Gastrocnemius medialis (tissue), 4 donors: ENCODE measurements around the gene LETMD1.

Source experiments
- POLR2A ChIP-seq, 2 donors: fragments of 450-650 bp; IDR thresholded peaks; one replicate each; pipeline ENCODE4 v1.6.1; 2017; ENCODE audit warnings: antibody characterized with exemption in 2 of 2, mild to moderate bottlenecking in 2 of 2, moderate library complexity in 2 of 2
- TF ChIP-seq, protein P1 (sequence below), 5 experiments: fragments of 450-650 bp in 3 of 5; fragments of 200-600 bp in 2 of 5; sonication (generic) in 2 of 5; IDR thresholded peaks in 4 of 5; conservative IDR thresholded peaks in 1 of 5; 1 replicate in 4 of 5; 2 replicates in 1 of 5; pipeline ENCODE4 v1.5.1; 2016 to 2019; ENCODE audit warnings: antibody characterized with exemption in 5 of 5, mild to moderate bottlenecking in 3 of 5, moderate library complexity in 3 of 5

DNA sequence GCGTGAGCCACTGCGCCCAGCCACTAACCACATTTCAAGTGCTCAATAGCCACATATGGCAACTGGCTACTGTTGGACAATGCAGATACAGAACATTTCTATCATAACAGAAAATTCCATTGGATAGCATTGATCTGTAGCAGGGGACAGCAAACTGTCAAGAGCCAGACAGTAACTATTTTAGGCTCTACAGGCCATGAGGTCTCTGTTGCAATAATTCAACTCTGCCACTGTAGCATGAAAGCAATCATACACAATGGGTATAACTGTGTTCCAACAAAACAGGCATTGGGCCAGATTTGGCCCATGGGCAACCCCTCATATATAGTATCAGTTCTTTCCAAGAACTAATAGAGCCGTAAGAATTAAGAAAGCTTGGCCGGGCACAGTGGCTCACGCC, 27.3 kb downstream of the LETMD1 start:
- TF ChIP-seq, protein P1, sequence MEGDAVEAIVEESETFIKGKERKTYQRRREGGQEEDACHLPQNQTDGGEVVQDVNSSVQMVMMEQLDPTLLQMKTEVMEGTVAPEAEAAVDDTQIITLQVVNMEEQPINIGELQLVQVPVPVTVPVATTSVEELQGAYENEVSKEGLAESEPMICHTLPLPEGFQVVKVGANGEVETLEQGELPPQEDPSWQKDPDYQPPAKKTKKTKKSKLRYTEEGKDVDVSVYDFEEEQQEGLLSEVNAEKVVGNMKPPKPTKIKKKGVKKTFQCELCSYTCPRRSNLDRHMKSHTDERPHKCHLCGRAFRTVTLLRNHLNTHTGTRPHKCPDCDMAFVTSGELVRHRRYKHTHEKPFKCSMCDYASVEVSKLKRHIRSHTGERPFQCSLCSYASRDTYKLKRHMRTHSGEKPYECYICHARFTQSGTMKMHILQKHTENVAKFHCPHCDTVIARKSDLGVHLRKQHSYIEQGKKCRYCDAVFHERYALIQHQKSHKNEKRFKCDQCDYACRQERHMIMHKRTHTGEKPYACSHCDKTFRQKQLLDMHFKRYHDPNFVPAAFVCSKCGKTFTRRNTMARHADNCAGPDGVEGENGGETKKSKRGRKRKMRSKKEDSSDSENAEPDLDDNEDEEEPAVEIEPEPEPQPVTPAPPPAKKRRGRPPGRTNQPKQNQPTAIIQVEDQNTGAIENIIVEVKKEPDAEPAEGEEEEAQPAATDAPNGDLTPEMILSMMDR (IDR thresholded peaks at IDR 0.05 in 4 of 5, conservative IDR thresholded peaks at IDR 0.05 in 1 of 5): no peak
- no peak for TF ChIP-seq POLR2A (IDR thresholded peaks at IDR 0.05)
